Muscle of arm (tissue), 12 donors: ENCODE measurements around the gene IGF1. TPM values are rescaled to one million over a fixed set of nuclear protein-coding genes. Genes with fewer than 3 reads are reported as not detected.
"Not testable (repeated sequence)": the region's sequence is repeated elsewhere in the genome, so short reads cannot be mapped to it uniquely, and the experiment has no call there.

Source experiments
- DNase-seq: peaks from one replicate; pipeline ENCODE4 v3.0.0-alpha.2; 2013
- polyA plus RNA-seq, 12 donors: library from polyadenylated mRNA; unstranded; fragments of 120-200 nt; gene quantifications; one replicate each; pipeline ENCODE4 v1.2.1, GENCODE V29; 2013; ENCODE audit not compliant: insufficient read length in 12 of 12

The IGF1 gene
- polyA plus RNA-seq, 12 donors = 18.1 to 93.7 (median 33.8) TPM

GRCh38 chr12:102463659-102464249 lies 16.6 kb downstream of the IGF1 start:
- no peak for DNase-seq

GRCh38 chr12:102462795-102463465 lies 17.4 kb downstream of the IGF1 start:
- DNase-seq = peak; percentile 66

DNA sequence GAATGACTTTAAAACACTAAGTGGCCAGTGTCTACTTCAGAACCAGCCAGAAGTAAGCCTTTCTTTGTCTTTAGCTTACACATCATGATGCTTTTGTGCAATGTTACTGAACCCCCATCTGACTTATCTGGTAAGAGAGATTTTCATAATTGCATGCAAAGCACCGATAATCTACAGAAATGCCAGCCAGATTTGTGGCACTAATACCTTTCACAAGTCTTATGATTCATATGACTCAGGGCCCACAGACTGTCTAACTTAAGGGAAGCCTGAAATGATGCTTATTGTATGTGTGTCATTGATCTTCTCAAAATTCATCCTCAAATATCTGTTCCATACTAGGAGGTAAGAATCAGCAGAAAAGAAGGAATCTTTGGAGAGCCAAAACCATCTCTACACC lies 18.0 kb downstream of the IGF1 start:
- no peak for DNase-seq

GRCh38 chr12:102461501-102461900 lies 18.9 kb downstream of the IGF1 start:
- no peak for DNase-seq

DNA sequence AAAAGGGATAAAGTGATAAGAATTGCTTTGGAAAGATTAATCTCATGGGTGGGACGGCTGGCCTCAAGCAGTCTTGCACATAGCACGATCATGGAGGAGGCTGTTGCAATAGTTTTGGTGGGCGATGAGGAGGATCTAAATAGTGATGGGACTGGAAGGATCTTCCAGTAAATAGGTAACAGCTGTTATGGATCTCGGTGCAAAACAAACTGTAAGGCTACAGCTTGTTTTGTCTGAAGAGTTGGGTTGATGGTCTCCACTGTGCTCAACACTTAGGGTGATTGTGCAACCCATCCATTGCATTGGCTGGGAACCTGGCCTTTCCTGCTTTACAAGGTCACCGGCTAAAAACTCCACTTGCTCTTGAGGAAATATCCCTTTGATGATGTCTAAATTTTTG lies 21.0 kb downstream of the IGF1 start:
- no peak for DNase-seq

DNA sequence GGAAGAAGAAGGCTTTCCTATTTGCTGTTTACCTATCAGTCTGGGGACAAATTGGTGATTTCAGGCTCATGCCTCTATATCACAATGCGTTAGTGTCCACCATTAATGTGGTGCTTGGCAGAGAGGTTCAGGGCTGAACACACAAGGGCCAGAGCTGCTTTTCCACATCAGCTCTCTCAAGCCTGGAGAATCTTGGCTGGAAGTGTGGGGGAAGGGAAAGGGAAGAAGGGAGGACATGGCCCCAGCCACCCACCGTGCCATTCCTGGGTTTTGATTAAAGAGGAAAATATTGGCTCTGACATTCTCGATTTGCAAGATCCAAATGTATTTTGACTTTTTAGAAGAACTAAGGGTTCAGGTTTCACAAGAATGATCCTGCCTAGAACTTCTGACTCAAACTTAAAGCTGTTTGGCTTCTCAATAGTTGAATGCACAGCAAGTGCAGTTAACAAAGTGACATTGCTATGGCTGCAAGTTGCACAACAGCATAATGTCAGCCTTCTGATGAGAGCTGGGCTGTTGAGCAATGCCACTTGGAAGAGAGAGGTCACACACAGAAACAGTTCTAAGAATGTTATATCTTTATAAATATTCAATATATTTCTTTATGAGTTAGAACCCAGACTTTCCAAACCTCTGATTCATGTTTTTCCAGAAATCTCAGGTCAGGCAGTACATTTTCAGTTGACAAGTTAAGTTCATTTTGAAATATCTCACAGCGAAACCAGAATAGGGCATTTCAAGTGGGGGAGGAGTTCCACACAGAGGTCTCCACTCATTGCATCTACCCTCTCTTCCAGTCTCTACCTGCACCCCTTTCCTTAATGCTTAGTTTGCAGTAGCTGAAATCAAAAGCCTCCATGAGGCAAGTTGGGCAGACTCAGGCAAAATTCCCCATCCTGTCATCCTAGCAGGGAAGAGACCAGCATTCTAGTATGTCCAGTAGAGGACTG lies 25.3 kb downstream of the IGF1 start:
- no peak for DNase-seq

- DNase-seq = no peak
Observed at GRCh38 chr12:102454330-102454729, 26.0 kb downstream of the IGF1 start.

DNA sequence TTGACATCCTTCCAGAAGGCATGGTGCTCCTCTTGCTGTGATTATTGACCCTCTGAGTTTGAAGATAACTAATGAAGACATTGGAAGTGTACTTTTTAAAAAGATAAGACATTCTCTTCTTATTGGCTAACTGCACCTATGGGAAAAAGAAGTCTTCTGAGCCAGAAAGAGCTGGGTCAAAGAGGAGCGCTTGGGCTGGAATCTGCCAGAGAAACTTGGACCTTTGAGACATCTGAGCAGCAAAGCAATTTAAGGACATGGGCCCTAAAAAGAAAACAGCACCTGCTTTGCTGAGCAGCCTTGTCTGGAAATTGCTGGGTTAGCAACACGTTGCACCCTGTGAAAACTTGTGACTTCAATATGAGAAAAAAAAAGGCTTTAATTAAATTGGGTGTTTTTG lies 27.8 kb downstream of the IGF1 start:
- DNase-seq = no peak

GRCh38 chr12:102449018-102449417 lies 31.3 kb downstream of the IGF1 start:
- DNase-seq = not testable (repeated sequence)

GRCh38 chr12:102447426-102447825 lies 32.9 kb downstream of the IGF1 start:
- not testable (repeated sequence) for DNase-seq

DNA sequence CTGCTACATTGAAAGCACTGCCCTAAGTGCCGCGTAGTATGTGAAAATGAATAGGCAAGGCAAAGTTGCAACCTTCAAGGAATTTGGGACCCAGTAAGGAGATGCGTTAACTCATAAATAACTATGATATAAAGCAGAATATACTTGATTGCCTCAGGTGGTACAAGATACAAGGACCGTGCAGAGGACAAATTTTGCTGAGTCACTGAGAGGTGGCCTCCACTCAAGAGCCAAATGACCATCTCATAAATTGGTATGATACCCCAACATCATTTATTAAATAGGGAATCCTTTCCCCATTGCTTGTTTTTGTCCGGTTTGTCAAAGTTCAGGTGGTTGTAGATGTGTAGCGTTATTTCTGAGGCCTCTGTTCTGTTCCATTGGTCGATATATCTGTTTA lies 35.7 kb downstream of the IGF1 start:
- DNase-seq = no peak

- DNase-seq = no peak
Observed at GRCh38 chr12:102444093-102444492, 36.3 kb downstream of the IGF1 start.

DNA sequence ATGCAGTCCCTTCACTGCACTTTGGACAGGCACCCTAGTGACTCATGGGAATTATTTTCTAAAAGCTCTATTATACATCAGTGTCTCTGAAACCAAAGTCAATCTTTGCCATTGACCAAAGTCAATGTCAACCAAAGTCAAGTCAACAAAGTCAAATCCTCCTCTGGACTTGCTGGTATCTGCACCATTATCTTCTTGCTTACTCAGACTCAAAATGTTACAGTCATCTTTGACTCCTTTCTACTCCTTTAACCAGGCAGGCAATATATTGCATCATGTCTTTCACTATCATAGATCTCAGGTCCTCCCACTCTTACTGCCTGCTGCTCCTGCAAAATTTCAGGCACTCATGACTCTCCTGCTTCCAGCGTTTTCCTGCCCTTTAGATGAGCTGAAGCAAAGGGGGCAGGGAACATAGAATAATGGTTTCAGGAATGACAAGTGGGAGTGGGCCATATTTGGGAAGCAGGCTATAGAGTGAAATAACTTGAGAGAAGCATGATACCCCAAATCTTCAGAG lies 39.2 kb downstream of the IGF1 start:
- DNase-seq = no peak

DNA sequence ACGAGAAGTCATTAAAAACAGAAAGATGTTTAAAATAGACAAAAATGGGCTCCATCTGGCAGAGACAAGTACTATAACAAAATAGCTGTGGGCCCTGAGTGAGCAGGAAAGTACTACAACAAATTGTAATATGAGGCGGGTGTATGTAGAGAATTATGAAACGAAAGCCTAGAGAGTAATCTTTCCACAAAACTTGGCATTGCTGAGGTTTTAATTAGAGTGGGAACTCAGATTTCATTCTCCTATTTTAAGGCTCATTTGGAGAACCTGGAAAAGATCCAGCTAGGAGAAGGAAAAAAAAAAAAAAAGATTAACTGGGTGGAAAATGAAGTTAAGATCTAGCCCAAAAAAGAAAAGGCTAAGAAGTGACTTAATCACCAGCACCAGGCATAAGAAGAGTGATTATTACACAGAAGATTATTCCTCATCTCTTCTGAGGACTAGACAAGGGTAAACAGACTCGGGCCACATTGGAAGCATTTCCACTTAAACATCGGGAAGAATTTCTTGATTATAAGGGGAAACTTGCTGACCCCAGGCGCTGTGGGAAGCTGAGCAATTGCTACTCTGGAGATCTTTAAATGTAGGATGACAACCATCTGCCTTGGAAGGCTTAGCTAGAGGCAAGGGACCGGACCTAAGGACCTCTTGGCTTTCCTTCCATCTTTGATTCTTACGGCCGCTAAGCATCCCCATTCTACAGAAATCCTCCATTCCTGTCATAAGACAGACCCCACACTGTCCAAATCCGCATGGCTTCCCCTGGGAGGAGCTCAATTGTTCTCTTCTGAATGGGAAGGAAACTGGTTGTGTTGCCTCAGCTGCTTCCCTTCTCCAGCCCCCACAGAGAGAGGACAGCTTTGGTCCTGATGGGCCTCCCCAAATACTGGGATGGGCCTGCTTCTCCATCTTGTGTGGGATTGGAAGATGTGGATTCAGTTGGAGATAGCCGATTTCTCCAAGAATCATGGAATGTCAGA lies 40.6 kb downstream of the IGF1 start:
- DNase-seq = peak; percentile 66

- DNase-seq = no peak
Observed at GRCh38 chr12:102438827-102439210, 41.5 kb downstream of the IGF1 start.

DNA sequence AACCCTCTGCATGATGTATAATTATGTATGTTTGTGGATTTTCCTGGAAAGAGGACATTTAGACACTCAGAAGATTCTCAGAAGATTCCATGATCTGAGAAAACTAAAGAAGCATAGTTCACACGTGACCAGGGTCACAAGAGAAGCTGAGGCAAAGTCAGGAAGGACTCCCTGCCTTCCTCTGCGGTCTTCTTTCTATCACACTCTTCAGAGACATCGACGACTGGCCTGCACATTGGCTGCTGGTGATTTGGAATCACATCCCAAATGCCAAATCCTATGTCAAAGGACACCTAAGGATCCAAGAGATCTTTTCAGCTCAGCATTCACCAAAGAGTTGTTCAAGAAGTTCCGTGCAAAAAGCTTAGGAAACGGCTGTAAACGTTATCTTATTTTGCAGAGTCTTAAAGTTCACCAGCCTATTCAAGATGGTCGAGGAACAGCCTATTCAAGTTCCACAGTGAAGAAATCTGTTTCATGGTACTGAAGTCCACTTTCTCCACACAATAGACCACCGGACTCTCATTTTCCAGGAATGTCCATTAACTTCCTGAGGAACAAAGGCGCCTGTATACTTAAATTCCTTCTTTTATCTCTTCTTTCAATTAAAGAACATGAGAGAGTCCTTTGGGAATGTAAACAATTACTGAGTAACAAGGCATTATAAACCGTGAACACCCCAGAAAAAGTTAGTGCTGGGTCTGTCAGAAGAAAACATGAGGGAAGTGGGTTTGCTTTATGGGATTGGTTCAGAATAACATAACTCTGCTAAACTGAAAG lies 42.1 kb downstream of the IGF1 start:
- no peak for DNase-seq

- DNase-seq = no peak
Observed at GRCh38 chr12:102437511-102437910, 42.9 kb downstream of the IGF1 start.

- no peak for DNase-seq
Observed at GRCh38 chr12:102436867-102437266, 43.5 kb downstream of the IGF1 start.

DNA sequence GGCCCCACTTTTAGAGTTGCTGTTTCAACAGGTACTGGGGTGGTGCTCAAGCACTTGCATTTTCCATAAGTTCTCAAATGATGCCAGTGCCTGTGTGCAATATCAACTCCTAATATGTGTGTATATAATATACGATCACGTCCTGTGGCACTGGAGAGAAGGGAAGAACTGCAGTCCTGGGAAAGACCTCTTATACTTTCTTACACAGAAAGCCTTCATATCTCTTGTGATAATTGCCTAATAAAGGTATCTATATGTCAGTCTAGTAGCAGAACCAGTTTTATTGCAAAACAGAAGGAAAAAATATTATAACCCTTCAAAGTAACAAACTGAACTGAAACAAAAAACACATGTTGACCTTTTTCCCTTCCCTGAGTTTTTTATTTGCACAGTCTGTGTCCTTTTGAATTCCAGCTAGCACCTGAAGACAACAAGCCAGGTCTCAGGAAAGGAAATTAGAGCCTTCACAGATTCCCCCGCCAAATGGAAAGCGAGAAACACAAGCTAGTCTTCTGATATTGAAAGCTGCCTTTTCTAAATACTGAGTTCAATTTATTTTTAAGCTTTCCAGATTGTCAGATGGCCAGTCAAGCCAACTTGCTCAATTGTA lies 44.4 kb downstream of the IGF1 start:
- DNase-seq = no peak

DNA sequence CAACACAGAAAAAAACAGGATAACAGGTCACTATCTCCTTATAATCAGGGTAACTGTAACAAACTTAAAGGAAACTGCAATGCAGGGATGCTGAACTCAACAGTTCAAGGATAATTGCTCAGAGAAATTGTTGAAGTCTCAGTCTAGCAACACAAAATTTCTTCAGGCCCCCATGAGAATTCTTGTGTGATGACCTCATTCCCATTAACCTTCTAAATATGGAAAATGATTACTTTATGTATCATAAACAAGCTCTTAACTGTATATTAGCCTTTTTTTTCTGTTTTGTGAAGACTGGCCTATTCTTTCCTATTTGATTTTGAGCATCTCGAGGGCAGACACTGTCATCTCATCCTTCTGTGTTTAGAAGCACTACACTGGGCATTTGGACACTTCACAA lies 47.1 kb downstream of the IGF1 start:
- no peak for DNase-seq
